ENCODE measurements around the gene SAP130.

SAP130 gene

DNA sequence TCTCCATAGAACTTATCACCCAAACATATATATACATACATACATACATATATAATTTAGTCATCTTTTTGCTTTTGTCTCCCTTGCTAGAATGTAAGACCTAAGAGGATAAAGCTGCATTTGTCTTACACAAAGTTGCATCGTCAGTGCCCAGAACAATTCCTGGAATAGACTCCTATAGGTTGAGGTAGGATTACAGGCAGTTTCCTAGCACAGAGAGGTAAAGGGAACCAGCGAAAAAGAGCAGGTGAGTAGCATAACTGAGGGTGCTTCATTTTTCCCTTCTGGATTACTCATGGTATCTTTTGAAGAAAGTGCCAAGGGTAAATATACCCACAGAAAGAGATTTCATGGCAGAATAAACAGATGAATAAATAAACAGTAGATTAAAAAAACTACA is 74.0 kb downstream of the SAP130 start:
- DNase-seq (ENCODE audit: low read depth) = no peak
- no peak overlapping the region for H3K4me3 ChIP-seq (ENCODE audit: low read length)
- no peak for TF ChIP-seq CTCF (conservative IDR thresholded peaks at IDR 0.05; ENCODE audit: low read depth, low read length)

- DNase-seq (ENCODE audit: low read depth) = no peak
- no peak for TF ChIP-seq CTCF (conservative IDR thresholded peaks at IDR 0.05; ENCODE audit: low read depth, low read length)
- no peak overlapping the region for H3K4me3 ChIP-seq (ENCODE audit: low read length)
Measured at GRCh38 chr2:127953128-127953718, 74.6 kb downstream of the SAP130 start.

DNA sequence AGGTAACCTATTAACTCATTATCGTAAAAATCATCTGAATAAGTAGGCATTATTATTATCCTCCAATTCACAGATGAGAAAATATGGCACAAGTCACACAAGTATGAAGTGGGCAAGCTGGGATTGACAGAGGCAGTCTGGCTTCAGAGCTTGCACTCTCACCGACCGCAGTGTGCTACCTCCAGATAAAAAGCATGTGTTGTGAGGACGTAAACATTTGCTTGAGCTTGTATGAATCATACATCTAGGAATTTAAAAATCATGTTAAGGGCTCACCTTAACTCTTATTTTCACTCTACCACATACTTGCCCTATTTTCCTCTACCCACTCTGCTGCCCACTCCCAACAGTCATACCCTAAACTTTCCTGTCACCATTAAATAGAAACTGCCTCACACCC is 76.8 kb downstream of the SAP130 start:
- DNase-seq (ENCODE audit: low read depth) = no peak
- TF ChIP-seq CTCF (conservative IDR thresholded peaks at IDR 0.05; ENCODE audit: low read depth, low read length) = no peak
- H3K4me3 ChIP-seq (ENCODE audit: low read length) = no peak overlapping the region

DNA sequence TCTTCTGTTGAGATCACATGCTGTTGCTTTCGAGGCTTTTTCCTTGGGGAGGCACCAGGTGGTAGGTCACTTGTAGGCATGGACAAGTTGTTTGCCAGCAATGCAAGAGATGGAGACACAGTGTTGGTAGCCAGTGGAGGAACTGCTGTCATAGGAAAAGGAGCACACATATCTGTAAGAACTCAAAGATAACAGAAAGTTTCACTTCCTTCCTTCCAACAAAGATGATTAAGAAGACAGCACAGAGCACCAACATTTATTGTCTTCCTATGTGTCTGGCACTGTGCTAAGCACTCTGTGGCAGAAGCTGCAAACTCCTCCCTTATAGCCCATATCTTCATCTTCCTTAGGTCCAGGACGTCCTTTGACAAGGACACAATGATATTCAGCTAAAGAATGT is 77.6 kb downstream of the SAP130 start:
- TF ChIP-seq CTCF (conservative IDR thresholded peaks at IDR 0.05; ENCODE audit: low read depth, low read length) = no peak

DNA sequence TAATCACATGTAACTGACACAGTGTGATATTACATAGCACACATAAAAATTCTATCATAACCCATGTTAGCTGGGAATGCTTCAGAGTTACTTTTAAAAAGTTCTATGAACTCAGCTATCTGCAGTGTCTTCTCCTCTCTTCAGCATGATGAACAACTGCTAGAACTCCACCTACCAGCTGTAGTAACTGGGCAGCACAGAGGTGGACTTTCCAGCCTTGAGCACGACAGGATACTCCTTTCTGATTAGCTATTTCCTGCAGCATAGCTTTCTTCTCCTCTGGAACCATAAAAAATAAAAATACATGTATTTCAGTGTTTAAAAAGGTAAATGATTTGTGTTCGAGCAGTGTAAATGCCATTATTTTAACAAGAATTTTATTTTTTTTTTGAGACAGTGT is 82.6 kb downstream of the SAP130 start:
- no peak for DNase-seq (ENCODE audit: low read depth)
- no peak for TF ChIP-seq CTCF (conservative IDR thresholded peaks at IDR 0.05; ENCODE audit: low read depth, low read length)
- no peak overlapping the region for H3K4me3 ChIP-seq (ENCODE audit: low read length)

More for the DNA sequence above, 77.6 kb downstream of the SAP130 start:
- no peak overlapping the region for H3K4me3 ChIP-seq (ENCODE audit: low read length)
- DNase-seq (ENCODE audit: low read depth) = no peak

DNA sequence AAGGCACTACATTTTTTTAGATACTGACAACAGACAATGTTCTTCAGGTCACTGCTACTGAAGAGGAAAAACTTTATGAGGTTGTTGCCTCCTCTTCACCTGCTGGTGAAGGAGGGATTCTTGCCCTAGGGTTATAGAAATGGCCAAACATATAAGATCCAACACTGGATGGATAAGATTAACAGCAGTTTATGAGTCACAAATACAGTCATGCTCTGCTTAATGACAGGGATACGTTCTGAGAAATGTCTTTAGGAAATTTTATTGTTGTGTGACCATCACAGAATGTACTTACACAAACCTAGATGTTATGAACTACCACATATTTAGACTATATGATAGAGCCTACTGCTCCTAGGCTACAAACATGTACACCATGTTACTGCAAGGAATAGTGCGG is 84.7 kb downstream of the SAP130 start:
- H3K4me3 ChIP-seq (ENCODE audit: low read length) = no peak overlapping the region
- no peak for DNase-seq (ENCODE audit: low read depth)
- no peak for TF ChIP-seq CTCF (conservative IDR thresholded peaks at IDR 0.05; ENCODE audit: low read depth, low read length)

DNA sequence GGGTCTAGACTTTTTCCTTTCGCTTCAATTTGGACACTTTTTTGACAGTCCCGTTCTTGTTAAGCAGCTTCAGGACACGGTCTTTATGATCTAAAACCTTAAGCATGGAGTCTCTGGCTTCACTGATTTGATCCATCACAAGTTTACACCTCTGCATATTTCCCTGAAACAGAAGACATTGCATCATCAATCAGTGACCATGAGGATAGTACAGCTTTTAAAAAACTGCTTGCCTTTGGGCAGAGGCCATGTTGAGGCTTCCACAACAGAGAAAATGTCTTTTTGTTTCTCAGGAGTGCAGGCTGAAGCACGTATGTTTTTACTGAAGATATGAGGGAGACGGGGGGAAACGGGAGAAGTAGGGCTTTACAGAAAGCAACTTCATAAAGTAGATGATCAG is 85.9 kb downstream of the SAP130 start:
- no peak for TF ChIP-seq CTCF (conservative IDR thresholded peaks at IDR 0.05; ENCODE audit: low read depth, low read length)
- DNase-seq (ENCODE audit: low read depth) = no peak
- no peak overlapping the region for H3K4me3 ChIP-seq (ENCODE audit: low read length)
